GM18517 (cell line): ENCODE measurements around the gene UNK.

ENCODE experiments used
- ATAC-seq: cut with Tn5 transposase; IDR thresholded peaks from one replicate; pipeline ENCODE4 v1.9.1; 2021; ENCODE audit warnings: mild to moderate bottlenecking, moderate library complexity; ENCODE audit not compliant: unreplicated experiment

The UNK gene

GRCh38 chr17:75819116-75819515, 34.5 kb downstream of the UNK start:
- no peak for ATAC-seq

GRCh38 chr17:75819678-75820077, 35.1 kb downstream of the UNK start:
- no peak for ATAC-seq

GRCh38 chr17:75820094-75821080, 35.8 kb downstream of the UNK start:
- ATAC-seq, result no peak

GRCh38 chr17:75821552-75821951, 36.9 kb downstream of the UNK start:
- no peak for ATAC-seq

- ATAC-seq, result no peak
Measured at GRCh38 chr17:75822119-75822799, 37.7 kb downstream of the UNK start.

- ATAC-seq, result no peak
Measured at GRCh38 chr17:75822800-75823166, 38.2 kb downstream of the UNK start.

GRCh38 chr17:75823257-75824041, 38.8 kb downstream of the UNK start:
- no peak for ATAC-seq

- no peak for ATAC-seq
Measured at GRCh38 chr17:75824050-75824552, 39.5 kb downstream of the UNK start.

- no peak for ATAC-seq
Measured at GRCh38 chr17:75824666-75825065, 40.1 kb downstream of the UNK start.

GRCh38 chr17:75825149-75825552, 40.5 kb downstream of the UNK start:
- ATAC-seq, result no peak

- ATAC-seq, result no peak
Measured at GRCh38 chr17:75825748-75826370, 41.3 kb downstream of the UNK start.

GRCh38 chr17:75826561-75827307, 42.1 kb downstream of the UNK start:
- no peak for ATAC-seq

GRCh38 chr17:75827308-75828075, 42.9 kb downstream of the UNK start:
- no peak for ATAC-seq

- ATAC-seq, result no peak
Measured at GRCh38 chr17:75828076-75828400, 43.4 kb downstream of the UNK start.

GRCh38 chr17:75828741-75829140, 44.1 kb downstream of the UNK start:
- no peak for ATAC-seq

- ATAC-seq, result no peak
Measured at GRCh38 chr17:75829747-75830146, 45.1 kb downstream of the UNK start.

GRCh38 chr17:75830164-75831031, 45.8 kb downstream of the UNK start:
- ATAC-seq, result no peak

GRCh38 chr17:75831032-75831571, 46.5 kb downstream of the UNK start:
- no peak for ATAC-seq
